GM18951 (cell line): ENCODE data around the gene IRF2.

Experiments used
- POLR2A ChIP-seq: IDR thresholded peaks from 4 replicates; pipeline ENCODE4 v1.6.1; 2011; ENCODE audit warnings: mild to moderate bottlenecking; ENCODE audit not compliant: insufficient read length, insufficient read depth; ENCODE audit errors: extremely low read depth
- in situ Hi-C: fragments of 300-500 bp; cut with MboI; formaldehyde crosslinking; loops from one replicate; pipeline ENCODE4 v1.12.0; 2022; ENCODE audit warnings: low sequenced_read_pairs, mixed read lengths, inconsistent platforms; ENCODE audit not compliant: unreplicated experiment

IRF2 gene

DNA sequence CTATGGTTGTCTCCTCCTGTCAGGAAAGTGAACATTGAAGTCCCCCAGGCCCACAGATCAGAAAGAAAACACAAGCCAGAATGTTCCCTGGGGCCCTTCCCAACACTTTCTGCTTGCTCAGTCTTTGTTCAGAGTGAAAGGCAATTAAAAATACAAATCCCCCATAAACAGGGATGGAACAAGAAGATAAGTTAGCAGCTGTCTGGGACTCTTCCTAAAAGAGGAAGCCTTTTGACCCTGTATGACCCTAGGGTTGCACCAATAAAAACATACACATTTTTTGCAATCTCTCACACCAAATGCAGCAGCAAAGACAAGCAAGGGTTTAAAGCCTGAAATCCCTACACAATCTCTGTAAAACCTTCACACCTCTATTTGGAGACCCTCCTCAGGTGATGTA, 22.6 kb downstream of the IRF2 start:
- no peak for TF ChIP-seq POLR2A
- in situ Hi-C loops, result no loop called here

DNA sequence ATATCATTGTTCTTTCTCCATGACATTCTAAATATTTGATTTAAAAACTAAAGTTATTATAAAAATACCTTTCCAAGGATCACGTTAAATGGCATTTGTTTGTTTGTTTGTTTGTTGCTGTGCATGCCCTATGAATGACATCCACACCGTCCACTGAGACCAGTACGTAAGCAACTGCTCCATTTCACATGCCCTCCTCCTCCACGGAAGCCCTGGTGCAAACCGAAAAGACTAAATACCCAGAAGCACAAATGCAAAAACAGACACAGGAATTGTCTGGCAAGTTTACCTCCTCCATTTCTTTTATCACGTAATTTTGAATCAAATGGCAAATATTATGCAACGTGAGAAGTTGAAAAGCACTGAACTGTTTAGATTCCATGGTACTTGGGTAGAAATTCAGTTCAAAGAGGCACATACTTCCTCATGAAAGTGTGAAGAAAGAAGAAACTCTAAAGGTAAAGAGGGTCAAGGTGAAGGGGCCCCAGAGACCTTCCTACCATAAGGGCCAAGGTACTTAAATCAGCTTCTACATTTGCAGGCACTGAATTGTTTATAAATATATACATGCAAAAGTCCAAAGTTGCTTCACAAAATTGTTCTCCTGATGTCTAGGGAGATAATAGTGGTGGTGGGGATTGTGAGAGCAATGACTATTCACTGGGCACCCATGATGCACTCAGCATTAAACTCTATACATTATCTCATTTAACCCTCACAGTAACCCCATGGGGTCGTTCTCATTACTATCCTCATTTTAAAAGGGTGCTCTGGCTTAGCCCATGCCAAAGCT, 23.4 kb downstream of the IRF2 start:
- TF ChIP-seq POLR2A, result no peak
- in situ Hi-C loops, result no loop called here

DNA sequence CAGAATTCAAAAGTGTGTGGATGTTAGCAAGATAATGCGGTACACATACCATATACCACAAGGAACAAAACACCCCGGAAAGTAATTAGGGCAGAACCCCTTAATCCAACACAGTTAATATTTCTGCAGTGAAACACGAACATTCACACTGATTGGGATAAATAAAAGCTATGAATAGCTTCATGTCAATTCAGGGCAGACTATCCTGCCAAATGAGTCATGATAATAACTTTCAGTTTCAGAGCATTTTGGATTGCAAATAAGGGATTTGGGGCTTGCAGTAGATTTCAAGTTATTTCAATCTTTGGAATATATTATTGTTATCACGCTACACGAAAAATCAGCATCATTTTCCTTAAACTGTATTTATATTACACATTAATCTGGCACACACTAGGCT, 24.3 kb downstream of the IRF2 start:
- no peak for TF ChIP-seq POLR2A
- in situ Hi-C loops, result no loop called here

DNA sequence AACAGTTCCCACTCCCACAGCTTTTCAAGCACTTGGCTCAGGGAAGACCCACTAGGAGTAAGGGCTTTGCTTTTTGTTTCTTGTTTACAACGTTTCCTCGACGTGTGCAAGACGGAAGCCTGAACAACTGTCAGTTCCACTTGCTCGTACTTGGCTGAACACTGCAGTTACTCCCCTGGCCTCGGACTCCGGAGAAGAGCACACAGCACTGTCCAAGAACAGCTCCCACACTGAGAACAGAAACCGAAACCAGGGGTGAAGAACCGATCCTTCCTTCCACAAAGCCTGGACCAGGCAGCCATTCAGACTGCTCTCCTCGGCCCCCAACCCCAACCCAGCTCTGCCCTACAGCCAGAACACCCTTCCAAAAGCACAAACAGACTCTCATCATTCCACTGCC, 25.5 kb downstream of the IRF2 start:
- no peak for TF ChIP-seq POLR2A
- in situ Hi-C loops, result no loop called here

DNA sequence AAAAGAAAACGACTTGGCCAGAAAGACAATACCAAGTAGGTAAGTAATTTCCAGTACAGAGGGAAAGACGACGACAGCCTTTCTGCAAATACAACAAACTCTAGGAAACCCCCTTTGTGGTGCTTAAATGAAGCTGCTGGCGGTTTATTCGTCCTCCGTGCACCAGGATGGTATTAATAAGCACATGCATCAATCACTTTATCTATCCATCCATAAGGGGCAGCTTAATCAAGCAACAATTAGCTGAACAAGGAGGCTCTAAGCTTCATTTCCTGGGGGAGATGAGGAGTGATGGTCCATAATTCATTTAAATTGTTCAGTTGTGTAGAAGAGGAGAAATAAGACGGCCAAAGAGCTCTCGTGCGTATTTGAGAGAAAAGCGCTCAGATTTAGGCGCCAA, 26.2 kb downstream of the IRF2 start:
- no peak for TF ChIP-seq POLR2A

DNA sequence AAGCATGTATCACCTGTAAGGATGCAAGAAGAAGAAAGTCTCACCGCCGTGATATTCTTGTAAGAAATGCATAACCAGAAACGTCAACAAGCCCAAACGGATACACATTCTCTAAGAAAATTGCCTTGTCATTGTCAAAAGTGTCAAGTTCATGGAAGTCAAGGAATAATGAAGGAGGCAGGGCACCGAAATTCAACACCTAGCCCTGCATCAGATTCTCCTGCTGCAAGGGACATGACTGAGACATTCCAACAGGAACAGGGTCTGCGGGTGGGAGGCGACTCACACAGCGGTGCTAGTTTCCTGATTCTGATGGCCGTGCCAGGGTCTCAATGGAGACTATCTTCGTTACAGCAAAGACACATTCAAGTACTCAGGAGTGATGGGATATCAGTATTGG, 26.7 kb downstream of the IRF2 start:
- no peak for TF ChIP-seq POLR2A
- in situ Hi-C loops, result no loop called here

More for the DNA sequence above, 26.2 kb downstream of the IRF2 start:
- in situ Hi-C loops, result no loop called here

DNA sequence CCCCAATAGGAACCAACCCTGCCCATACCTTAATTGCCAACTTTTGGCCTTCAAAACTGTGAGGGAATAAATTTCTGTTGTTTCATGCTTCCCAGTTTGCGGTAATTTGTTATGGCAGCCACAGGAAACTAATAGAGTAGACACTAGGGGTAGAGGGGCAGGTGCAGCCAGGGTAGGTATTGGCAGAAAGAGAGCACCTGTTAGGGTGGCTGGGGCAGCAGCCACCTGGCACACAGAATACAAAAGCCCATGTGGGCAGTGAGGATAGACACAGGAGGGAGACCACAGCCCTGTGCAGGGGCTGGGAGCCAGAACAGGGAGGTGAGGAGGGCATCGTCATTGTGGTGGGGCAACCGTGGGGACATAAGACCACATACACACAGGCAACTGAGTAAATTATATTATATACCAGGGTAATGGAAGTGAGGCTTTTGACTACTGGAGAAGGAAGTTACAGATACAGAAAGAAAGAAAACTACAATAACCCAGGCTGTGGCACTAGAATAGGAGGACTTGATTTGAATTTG, 28.2 kb downstream of the IRF2 start:
- no peak for TF ChIP-seq POLR2A
- in situ Hi-C loops, result no loop called here

DNA sequence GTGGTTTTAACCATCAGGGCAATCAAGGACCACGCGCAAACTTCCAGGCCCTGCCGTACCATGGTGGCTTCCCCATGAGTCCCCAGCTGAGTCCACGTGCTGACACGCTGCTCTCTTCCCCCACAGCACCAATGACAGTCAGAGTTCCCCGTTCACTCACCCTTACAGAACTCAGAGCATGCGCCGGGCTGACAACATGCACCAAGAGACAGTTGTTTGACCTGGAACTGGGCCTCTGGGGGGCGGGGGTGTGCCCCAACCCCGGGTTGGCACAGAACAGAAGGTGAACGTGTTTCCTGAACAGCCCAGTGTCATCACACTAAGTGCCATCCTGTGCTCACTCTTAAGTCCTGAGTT, 29.4 kb downstream of the IRF2 start:
- TF ChIP-seq POLR2A, result no peak
- in situ Hi-C loops, result no loop called here

DNA sequence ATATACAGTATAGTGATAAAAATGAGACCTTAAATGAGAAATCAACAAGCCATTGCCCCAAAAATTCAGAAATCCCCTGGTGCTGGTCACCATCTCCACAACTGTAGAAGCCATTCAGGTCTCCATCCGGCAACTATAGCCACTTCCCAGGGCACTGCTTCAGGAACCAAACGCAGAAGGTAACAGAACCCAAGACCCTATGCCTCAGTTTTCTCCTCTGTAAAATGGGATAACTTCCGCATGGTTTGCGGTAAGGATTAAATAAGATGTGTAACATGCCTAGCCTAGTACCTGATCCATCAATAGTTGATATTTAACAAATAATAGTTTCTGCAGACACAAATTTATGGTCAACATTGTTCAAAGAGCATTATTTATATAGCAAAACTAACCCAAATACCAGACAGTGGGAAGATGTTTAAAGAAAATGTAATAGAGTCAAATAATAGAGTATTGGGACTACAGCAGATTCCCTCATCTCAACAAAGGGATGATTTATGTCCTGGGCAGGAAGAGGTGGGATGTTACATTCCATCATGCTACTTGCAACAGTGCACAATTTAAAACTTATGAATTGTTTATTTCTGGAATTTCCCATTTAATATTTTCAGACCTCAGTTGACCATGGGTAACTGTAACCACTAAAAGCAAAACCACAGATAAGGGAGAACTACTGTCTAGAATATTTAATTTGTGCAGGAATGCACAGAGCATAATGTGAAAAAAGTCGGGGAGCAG, 30.0 kb downstream of the IRF2 start:
- in situ Hi-C loops, result no loop called here
- no peak for TF ChIP-seq POLR2A

DNA sequence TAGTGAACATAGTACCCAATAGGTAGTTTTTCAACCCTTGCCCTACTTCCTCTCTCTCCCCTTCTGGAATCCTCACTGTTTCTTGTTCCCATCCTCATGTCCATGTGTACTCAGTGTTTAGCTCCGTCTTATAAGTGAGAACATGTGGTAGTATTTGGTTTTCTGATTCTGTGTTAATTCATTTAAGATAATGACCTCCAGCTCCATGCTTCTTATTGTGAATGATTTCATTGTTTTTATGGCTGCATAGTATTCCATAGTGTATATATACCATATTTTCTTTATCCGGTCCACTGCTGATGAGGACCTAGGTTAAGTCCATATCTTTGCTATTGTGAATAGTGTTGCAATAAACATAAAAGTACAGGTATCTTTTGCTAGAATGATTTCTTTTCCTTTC, 31.0 kb downstream of the IRF2 start:
- TF ChIP-seq POLR2A, result no peak
- in situ Hi-C loops, result no loop called here

DNA sequence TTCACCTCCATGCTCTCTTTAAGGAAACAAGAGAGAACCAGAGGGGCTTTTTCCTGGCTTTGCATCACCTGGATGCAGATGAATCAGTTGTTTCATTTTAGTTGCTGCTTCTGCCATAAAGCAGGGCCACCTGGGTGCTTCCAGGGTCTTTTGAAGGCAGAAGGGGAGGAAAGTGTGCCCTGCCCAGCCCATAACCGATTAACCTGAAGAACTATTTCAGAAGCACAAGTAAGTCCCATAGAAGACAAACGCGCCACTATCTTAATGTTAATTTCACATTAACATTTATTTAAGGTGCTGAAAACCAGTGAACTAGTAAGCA, 32.1 kb downstream of the IRF2 start:
- in situ Hi-C loops, result no loop called here
- no peak for TF ChIP-seq POLR2A

DNA sequence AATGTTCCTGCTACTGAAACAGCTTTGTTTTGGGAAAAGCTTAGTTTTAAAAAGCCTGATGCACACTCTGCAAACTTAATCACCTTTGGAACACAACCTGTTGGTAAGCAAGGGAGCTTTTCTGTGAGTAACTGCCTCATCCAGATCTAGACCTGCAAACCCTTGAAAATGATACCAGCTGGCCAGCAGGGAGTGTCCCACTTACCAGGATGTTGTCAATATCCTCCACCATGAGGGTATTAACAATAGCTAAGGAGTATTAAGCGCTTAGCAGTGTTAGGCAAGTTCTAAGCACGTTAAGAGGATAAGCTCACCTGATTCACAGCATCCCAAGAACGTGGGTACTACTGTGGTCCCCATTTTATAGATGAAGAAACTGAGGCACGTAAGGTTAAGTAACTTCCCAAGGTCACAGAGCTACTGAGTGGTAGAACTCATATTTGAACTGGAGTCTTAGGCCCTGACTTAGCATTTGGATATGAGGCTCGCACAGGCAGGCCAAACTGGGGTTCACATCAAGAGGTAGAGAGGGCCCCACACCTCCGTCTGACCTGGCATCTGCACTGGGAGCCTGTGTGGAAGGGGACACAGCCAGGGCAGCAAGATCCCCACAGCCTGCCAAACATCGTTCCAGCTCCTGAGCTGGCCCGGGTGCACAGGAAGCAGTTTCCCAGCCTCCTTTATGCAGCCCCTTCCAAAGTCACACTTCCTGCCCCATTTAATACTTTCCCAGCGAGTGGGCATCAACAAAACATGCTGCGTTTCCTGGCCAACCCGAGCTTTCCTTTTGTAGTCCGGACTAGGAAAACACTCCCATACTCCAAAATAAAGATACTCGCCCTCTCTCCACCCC, 32.7 kb downstream of the IRF2 start:
- in situ Hi-C loops, result no loop called here

DNA sequence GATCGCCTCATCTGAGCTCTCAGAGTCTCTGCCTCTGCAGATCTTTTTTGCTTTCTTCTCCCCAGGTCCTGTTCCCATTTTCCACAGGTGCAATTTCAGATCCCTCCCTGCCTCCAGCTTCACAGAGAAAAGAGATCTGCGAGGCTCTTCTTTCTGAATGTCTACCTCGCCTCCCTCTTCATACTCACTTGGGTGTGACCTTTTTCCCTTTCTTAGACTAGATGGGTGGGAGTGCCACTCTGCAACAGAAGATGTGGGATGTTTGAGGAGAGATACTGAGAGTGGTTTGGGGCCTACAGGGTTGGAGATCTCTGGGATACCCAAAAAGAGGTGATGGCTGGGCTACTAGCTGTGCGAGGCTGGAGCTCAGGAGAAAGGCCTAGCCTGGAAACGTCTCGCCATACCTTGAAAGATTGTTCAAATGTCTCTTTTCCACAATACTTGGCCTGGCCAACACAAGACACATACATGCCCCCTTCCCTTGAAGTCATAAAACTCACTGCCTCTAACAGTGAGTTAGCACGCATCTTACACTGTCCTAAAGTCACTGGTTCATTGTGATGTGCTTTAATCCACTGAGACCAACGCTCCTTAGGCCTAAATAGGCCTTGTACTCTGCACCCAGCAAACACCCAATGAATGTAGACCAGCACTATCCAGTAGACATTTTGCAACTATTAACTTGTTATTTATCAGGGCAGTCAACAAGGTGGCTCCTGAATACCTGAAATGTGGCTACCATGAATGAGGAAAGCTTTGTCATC, 33.6 kb downstream of the IRF2 start:
- in situ Hi-C loops, result no loop called here
- no peak for TF ChIP-seq POLR2A

More for the DNA sequence above, 32.7 kb downstream of the IRF2 start:
- no peak for TF ChIP-seq POLR2A
